ENCODE data around the gene PTPRN2.

- TF ChIP-seq CTCF (IDR thresholded peaks at IDR 0.05) = no peak
- TF ChIP-seq ZFX (IDR thresholded peaks at IDR 0.05; ENCODE audit: borderline replicate concordance) = no peak
Measured at GRCh38 chr7:157962458-157963306, 624.9 kb downstream of the PTPRN2 start.
